OCI-LY3 (cell line): ENCODE measurements around the gene SOD1.

Source experiments
- EZH2phosphoT487 ChIP-seq: fragments of 200-600 bp; shearing (Covaris generic); IDR thresholded peaks from 2 replicates; pipeline ENCODE4 v1.6.1; 2018; ENCODE audit warnings: antibody characterized with exemption, mixed run types, low read depth
- TF ChIP-seq, protein P1 (sequence below): fragments of 200-600, 300-600 bp; sonication (generic); IDR thresholded peaks from 2 replicates; pipeline ENCODE4 v1.5.1; 2014; ENCODE audit warnings: antibody characterized with exemption, low read length, low read depth

DNA sequence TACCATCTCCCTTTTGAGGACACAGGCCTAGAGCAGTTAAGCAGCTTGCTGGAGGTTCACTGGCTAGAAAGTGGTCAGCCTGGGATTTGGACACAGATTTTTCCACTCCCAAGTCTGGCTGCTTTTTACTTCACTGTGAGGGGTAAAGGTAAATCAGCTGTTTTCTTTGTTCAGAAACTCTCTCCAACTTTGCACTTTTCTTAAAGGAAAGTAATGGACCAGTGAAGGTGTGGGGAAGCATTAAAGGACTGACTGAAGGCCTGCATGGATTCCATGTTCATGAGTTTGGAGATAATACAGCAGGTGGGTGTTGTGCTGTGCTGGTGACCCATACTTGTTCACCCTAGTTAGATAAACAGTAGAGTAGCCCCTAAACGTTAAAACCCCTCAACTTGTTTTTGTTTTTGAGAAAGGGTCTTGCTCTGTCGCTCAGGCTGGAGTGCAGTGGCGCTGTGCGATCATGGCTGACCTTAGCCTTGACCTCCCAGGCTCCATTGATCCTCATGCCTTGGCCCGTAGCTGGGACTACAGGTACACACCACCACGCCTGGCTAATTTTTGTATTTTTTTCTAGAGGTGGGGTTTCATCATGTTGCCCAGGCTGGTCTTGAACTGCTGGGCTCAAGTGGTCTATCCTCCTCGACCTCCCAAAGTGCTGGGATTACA is 4.2 kb downstream of the SOD1 start:
- TF ChIP-seq, protein P1, sequence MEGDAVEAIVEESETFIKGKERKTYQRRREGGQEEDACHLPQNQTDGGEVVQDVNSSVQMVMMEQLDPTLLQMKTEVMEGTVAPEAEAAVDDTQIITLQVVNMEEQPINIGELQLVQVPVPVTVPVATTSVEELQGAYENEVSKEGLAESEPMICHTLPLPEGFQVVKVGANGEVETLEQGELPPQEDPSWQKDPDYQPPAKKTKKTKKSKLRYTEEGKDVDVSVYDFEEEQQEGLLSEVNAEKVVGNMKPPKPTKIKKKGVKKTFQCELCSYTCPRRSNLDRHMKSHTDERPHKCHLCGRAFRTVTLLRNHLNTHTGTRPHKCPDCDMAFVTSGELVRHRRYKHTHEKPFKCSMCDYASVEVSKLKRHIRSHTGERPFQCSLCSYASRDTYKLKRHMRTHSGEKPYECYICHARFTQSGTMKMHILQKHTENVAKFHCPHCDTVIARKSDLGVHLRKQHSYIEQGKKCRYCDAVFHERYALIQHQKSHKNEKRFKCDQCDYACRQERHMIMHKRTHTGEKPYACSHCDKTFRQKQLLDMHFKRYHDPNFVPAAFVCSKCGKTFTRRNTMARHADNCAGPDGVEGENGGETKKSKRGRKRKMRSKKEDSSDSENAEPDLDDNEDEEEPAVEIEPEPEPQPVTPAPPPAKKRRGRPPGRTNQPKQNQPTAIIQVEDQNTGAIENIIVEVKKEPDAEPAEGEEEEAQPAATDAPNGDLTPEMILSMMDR, result no peak
- no peak for TF ChIP-seq EZH2phosphoT487
